PC-3 (cell line): ENCODE results near the gene SMNDC1. TPM values are rescaled to one million over a fixed set of nuclear protein-coding genes. Genes with fewer than 3 reads are reported as not detected.

Experiments
- ATAC-seq: fragments of 200-7000 bp; cut with Tn5 transposase; 2 replicates; pipeline ENCODE4 v1.9.1; 2020; ENCODE audit warnings: mild to moderate bottlenecking, moderate library complexity
- BruUV-seq: library from RNA; stranded (reverse); fragments of 400-500 nt; replicated peaks from 2 replicates; lab custom pipeline; 2021; lab: Mats Ljungman, UMichigan
- CTCF ChIA-PET: fragments of 300-600 bp; sonication (Branson Sonifier 250); formaldehyde crosslinking; loops from one replicate; lab custom pipeline; 2022; ENCODE audit warnings: antibody characterized with exemption; lab: Charles Lee
- POLR2A ChIA-PET: fragments of 300-600 bp; sonication (Branson Sonifier 250); formaldehyde crosslinking; loops from one replicate; lab custom pipeline; 2022; ENCODE audit warnings: antibody characterized with exemption; ENCODE audit not compliant: unreplicated experiment; lab: Charles Lee
- DNase-seq: peaks from one replicate; pipeline ENCODE4 v3.0.0-alpha.2; 2015
- H2AFZ ChIP-seq: fragments of 300-600 bp; sonication (generic); 2 replicates; pipeline ENCODE4 v1.6.0; 2016; ENCODE audit warnings: antibody characterized with exemption, low read length
- H3F3A ChIP-seq: fragments of 300-600 bp; sonication (generic); one replicate; pipeline ENCODE4 v1.6.0; 2017; ENCODE audit warnings: antibody characterized with exemption, low read length, control low read depth, mild to moderate bottlenecking; ENCODE audit not compliant: unreplicated experiment
- H3K27ac ChIP-seq: fragments of 300-600 bp; sonication (generic); 2 replicates; pipeline ENCODE4 v1.5.1; 2016; ENCODE audit warnings: mild to moderate bottlenecking, low read length
- H3K27me3 ChIP-seq: fragments of 300-600 bp; sonication (generic); 2 replicates; pipeline ENCODE4 v1.6.1; 2016; ENCODE audit warnings: low read length, mixed read lengths
- H3K36me3 ChIP-seq: fragments of 300-600 bp; sonication (generic); 2 replicates; pipeline ENCODE4 v1.6.1; 2016; ENCODE audit warnings: low read depth, mixed run types, low read length, mixed read lengths
- H3K4me1 ChIP-seq: fragments of 300-600 bp; sonication (generic); 2 replicates; pipeline ENCODE4 v1.5.1; 2016; ENCODE audit warnings: low read length; ENCODE audit not compliant: insufficient read depth
- H3K4me2 ChIP-seq: fragments of 300-600 bp; sonication (generic); 2 replicates; pipeline ENCODE4 v1.6.0; 2016; ENCODE audit warnings: low read length
- H3K4me3 ChIP-seq: fragments of 300-600 bp; sonication (generic); 2 replicates; pipeline ENCODE4 v1.5.1; 2016; ENCODE audit warnings: mild to moderate bottlenecking, low read length, mixed read lengths
- H3K79me2 ChIP-seq: fragments of 300-600 bp; sonication (generic); 2 replicates; pipeline ENCODE4 v1.6.1; 2017; ENCODE audit warnings: low read length, mixed read lengths
- H3K9ac ChIP-seq: fragments of 300-600 bp; sonication (generic); 2 replicates; pipeline ENCODE4 v1.6.0; 2016; ENCODE audit warnings: mild to moderate bottlenecking, low read length
- H3K9me2 ChIP-seq: fragments of 300-600 bp; sonication (generic); replicated peaks from 2 replicates; pipeline ENCODE4 v1.6.1; 2016; ENCODE audit warnings: mixed run types, low read length, mixed read lengths
- H3K9me3 ChIP-seq: fragments of 300-600 bp; sonication (generic); 2 replicates; pipeline ENCODE4 v1.6.1; 2016; ENCODE audit warnings: low read length, mixed read lengths
- H4K20me1 ChIP-seq: fragments of 300-600 bp; sonication (generic); 2 replicates; pipeline ENCODE4 v1.6.1; 2016; ENCODE audit warnings: low read length, mixed read lengths
- CTCF ChIP-seq: fragments of 300-600 bp; sonication (generic); conservative IDR thresholded peaks from 2 replicates; pipeline ENCODE4 v1.5.1; 2017; ENCODE audit warnings: antibody characterized with exemption, low read depth, mild to moderate bottlenecking, low read length
- EZH2 ChIP-seq: fragments of 300-600 bp; sonication (generic); IDR thresholded peaks from one replicate; pipeline ENCODE4 v1.6.1; 2017; ENCODE audit warnings: antibody characterized with exemption, mild to moderate bottlenecking, low read length; ENCODE audit not compliant: unreplicated experiment
- EZH2phosphoT487 ChIP-seq: fragments of 300-600 bp; sonication (generic); IDR thresholded peaks from 2 replicates; pipeline ENCODE4 v1.6.1; 2018; ENCODE audit warnings: mild to moderate bottlenecking, antibody characterized with exemption, low read length, borderline replicate concordance
- intact Hi-C: fragments of 100-400 bp; cut with micrococcal nuclease; formaldehyde crosslinking; loops from 2 replicates; pipeline ENCODE4 v1.9.0; 2023
- total RNA-seq: library from RNA; depleted of rRNA; stranded (reverse); fragments of >200 nt; gene quantifications from 2 replicates; pipeline ENCODE4 v1.2.3, GENCODE V29; 2014

The SMNDC1 gene
- total RNA-seq, 1 experiment from 2014 or later = 16.3 TPM

- Histone ChIP-seq H3K9ac (no peak overlapping the region), H2AFZ (no peak overlapping the region), H3K9me3 (no peaks in the 10 kb centered on the region), H3K36me3 (no peaks in the 10 kb centered on the region), H3K27me3 (no peaks in the 10 kb centered on the region), H3K27ac (no peak overlapping the region), H3K9me2 (no peaks in the 10 kb centered on the region), H4K20me1 (no peaks in the 10 kb centered on the region), H3K79me2 (no peaks in the 10 kb centered on the region), H3K4me1 (peaks cover 1% of the 10 kb centered on the region), H3K4me2 (no peak overlapping the region), H3F3A (no peaks in the 10 kb centered on the region), H3K4me3 (no peak overlapping the region)
- no peak for TF ChIP-seq EZH2
- no peak for TF ChIP-seq EZH2phosphoT487
- TF ChIP-seq CTCF = no peak
- ChIA-PET CTCF (no interaction called here), POLR2A (interaction anchor here (0.6 kb wide), 1 partner anchor 177 kb away, joined by 4 read pairs; no protein-coding TSS in a partner anchor)
- ATAC-seq = no peak
- no TSS peak for BruUV-seq
- intact Hi-C loops = no loop called here
- no peak for DNase-seq
Measured at GRCh38 chr10:110317866-110318850, 13.4 kb upstream of the SMNDC1 start.

GRCh38 chr10:110313674-110314073 lies 9.0 kb upstream of the SMNDC1 start:
- Histone ChIP-seq H3K36me3 (no peaks in the 10 kb centered on the region), H3K4me1 (peaks cover 13% of the 10 kb centered on the region; the same call in 1 of the 2 replicates), H3F3A (no peaks in the 10 kb centered on the region), H3K4me2 (no peak overlapping the region), H2AFZ (no peak overlapping the region), H3K9me2 (no peaks in the 10 kb centered on the region), H3K27ac (no peak overlapping the region), H3K27me3 (no peaks in the 10 kb centered on the region), H3K9ac (no peak overlapping the region), H3K79me2 (no peaks in the 10 kb centered on the region), H3K9me3 (no peaks in the 10 kb centered on the region), H3K4me3 (no peak overlapping the region), H4K20me1 (no peaks in the 10 kb centered on the region)
- no peak for ATAC-seq
- no peak for DNase-seq
- ChIA-PET CTCF (no interaction called here), POLR2A (no interaction called here)
- TF ChIP-seq CTCF = no peak
- no peak for TF ChIP-seq EZH2
- no peak for TF ChIP-seq EZH2phosphoT487
- intact Hi-C loops = no loop called here
- BruUV-seq = no TSS peak

GRCh38 chr10:110312206-110312605 lies 7.5 kb upstream of the SMNDC1 start:
- Histone ChIP-seq H3K79me2 (no peaks in the 10 kb centered on the region), H3K4me3 (no peak overlapping the region), H4K20me1 (no peaks in the 10 kb centered on the region), H3K27me3 (no peaks in the 10 kb centered on the region), H3K4me2 (no peak overlapping the region), H3K9ac (peak overlapping the region; percentile 46; the same call in 1 of the 2 replicates), H3K9me3 (no peaks in the 10 kb centered on the region), H2AFZ (no peak overlapping the region), H3K27ac (peak overlapping the region; percentile 35), H3K9me2 (no peaks in the 10 kb centered on the region), H3K36me3 (no peaks in the 10 kb centered on the region), H3K4me1 (peaks cover 22% of the 10 kb centered on the region), H3F3A (no peaks in the 10 kb centered on the region)
- ChIA-PET CTCF (no interaction called here), POLR2A (no interaction called here)
- intact Hi-C loops = no loop called here
- ATAC-seq = no peak
- DNase-seq = no peak
- no TSS peak for BruUV-seq
- no peak for TF ChIP-seq EZH2phosphoT487
- TF ChIP-seq CTCF = no peak
- TF ChIP-seq EZH2 = no peak
